SK-N-SH treated with all-trans-retinoic acid at 6 μM for 48 hours (cell line): ENCODE data around the gene INTS14.
"Not testable (repeated sequence)": the region's sequence is repeated elsewhere in the genome, so short reads cannot be mapped to it uniquely, and the experiment has no call there.

Experiments
- ATAC-seq: fragments of 200-7000 bp; cut with Tn5 transposase; 3 replicates; pipeline ENCODE4 v1.9.1; 2020; ENCODE audit warnings: mild to moderate bottlenecking, moderate library complexity
- ARNTL ChIP-seq: fragments of 450-650 bp; formaldehyde crosslinking; IDR thresholded peaks from 2 replicates; pipeline ENCODE4 v1.5.0; 2020; ENCODE audit warnings: low read depth, mild to moderate bottlenecking, moderate library complexity, borderline replicate concordance
- BACH2 ChIP-seq: fragments of 250-450 bp; sonication (Bioruptor Pico); IDR thresholded peaks from 2 replicates; pipeline ENCODE4 v1.9.0; 2021; ENCODE audit warnings: mild to moderate bottlenecking, borderline replicate concordance
- CSDC2 ChIP-seq: fragments of 250-450 bp; sonication (Bioruptor Pico); IDR thresholded peaks from 2 replicates; pipeline ENCODE4 v1.5.0; 2020; ENCODE audit warnings: mild to moderate bottlenecking, moderate library complexity
- ESRRG ChIP-seq: fragments of 250-450 bp; sonication (Bioruptor Pico); IDR thresholded peaks from 2 replicates; pipeline ENCODE4 v1.6.1; 2021; ENCODE audit warnings: mild to moderate bottlenecking
- GLIS3 ChIP-seq: fragments of 250-450 bp; sonication (Bioruptor Pico); IDR thresholded peaks from 2 replicates; pipeline ENCODE4 v1.5.0; 2020; ENCODE audit warnings: mild to moderate bottlenecking, moderate library complexity
- ISL1 ChIP-seq: fragments of 250-450 bp; sonication (Bioruptor Pico); IDR thresholded peaks from 2 replicates; pipeline ENCODE4 v2.1.2; 2022; ENCODE audit warnings: mild to moderate bottlenecking, moderate library complexity
- OSR1 ChIP-seq: fragments of 250-450 bp; sonication (Bioruptor Pico); IDR thresholded peaks from 2 replicates; pipeline ENCODE4 v1.8.0; 2022; ENCODE audit warnings: moderate library complexity, mild to moderate bottlenecking, inconsistent platforms
- PPARA ChIP-seq: fragments of 250-450 bp; sonication (Bioruptor Pico); IDR thresholded peaks from 2 replicates; pipeline ENCODE4 v1.5.0; 2020; ENCODE audit warnings: mild to moderate bottlenecking, borderline replicate concordance
- RARB ChIP-seq: fragments of 250-450 bp; sonication (Bioruptor Pico); IDR thresholded peaks from 2 replicates; pipeline ENCODE4 v1.8.0; 2021; ENCODE audit warnings: mild to moderate bottlenecking, moderate library complexity
- SNAI2 ChIP-seq: fragments of 250-450 bp; sonication (Bioruptor Pico); IDR thresholded peaks from 2 replicates; pipeline ENCODE4 v1.5.0; 2020; ENCODE audit warnings: mild to moderate bottlenecking, moderate library complexity
- TCF4 ChIP-seq: fragments of 250-450 bp; sonication (Bioruptor Pico); IDR thresholded peaks from 2 replicates; pipeline ENCODE4 v1.8.0; 2021; ENCODE audit warnings: mild to moderate bottlenecking, moderate library complexity, borderline replicate concordance
- TOX ChIP-seq: fragments of 250-450 bp; sonication (Bioruptor Pico); IDR thresholded peaks from 2 replicates; pipeline ENCODE4 v1.8.0; 2021; ENCODE audit warnings: mild to moderate bottlenecking, moderate library complexity, borderline replicate concordance
- ZC3H10 ChIP-seq: fragments of 250-450 bp; sonication (Bioruptor Pico); IDR thresholded peaks from 2 replicates; pipeline ENCODE4 v1.5.1; 2021; ENCODE audit warnings: mild to moderate bottlenecking, moderate library complexity
- ZFP3 ChIP-seq: fragments of 250-450 bp; sonication (Bioruptor Pico); IDR thresholded peaks from 2 replicates; pipeline ENCODE4 v1.5.0; 2020; ENCODE audit warnings: mild to moderate bottlenecking, moderate library complexity
- ZFP30 ChIP-seq: fragments of 450-650 bp; formaldehyde crosslinking; IDR thresholded peaks from 2 replicates; pipeline ENCODE4 v1.5.0; 2022; ENCODE audit warnings: mild to moderate bottlenecking, moderate library complexity
- ZNF565 ChIP-seq: fragments of 450-650 bp; formaldehyde crosslinking; conservative IDR thresholded peaks from 2 replicates; pipeline ENCODE4 v1.5.0; 2020; ENCODE audit warnings: low read depth, mild to moderate bottlenecking, moderate library complexity
- ZNF70 ChIP-seq: fragments of 450-650 bp; formaldehyde crosslinking; IDR thresholded peaks from 2 replicates; pipeline ENCODE4 v1.5.0; 2020; ENCODE audit warnings: mild to moderate bottlenecking, moderate library complexity
- ZNF8 ChIP-seq: fragments of 450-650 bp; formaldehyde crosslinking; IDR thresholded peaks from 2 replicates; pipeline ENCODE4 v1.5.0; 2020; ENCODE audit warnings: mild to moderate bottlenecking, moderate library complexity
- TF ChIP-seq, protein P1 (sequence below): fragments of 250-450 bp; sonication (Bioruptor Pico); IDR thresholded peaks from 2 replicates; pipeline ENCODE4 v1.8.0; 2021; ENCODE audit warnings: low read depth, mild to moderate bottlenecking, moderate library complexity, borderline replicate concordance
- TF ChIP-seq, protein P2 (sequence below): fragments of 250-450 bp; sonication (Bioruptor Pico); IDR thresholded peaks from 2 replicates; pipeline ENCODE4 v1.5.1; 2021; ENCODE audit warnings: mild to moderate bottlenecking, moderate library complexity
- TF ChIP-seq, protein P3 (sequence below): fragments of 250-450 bp; sonication (Bioruptor Pico); IDR thresholded peaks from 2 replicates; pipeline ENCODE4 v1.5.0; 2020; ENCODE audit warnings: mild to moderate bottlenecking, moderate library complexity
- TF ChIP-seq, protein P4 (sequence below): fragments of 250-450 bp; sonication (Bioruptor Pico); IDR thresholded peaks from 2 replicates; pipeline ENCODE4 v1.5.1; 2020; ENCODE audit warnings: low read depth, mild to moderate bottlenecking, moderate library complexity
- TF ChIP-seq, protein P5 (sequence below): fragments of 250-450 bp; sonication (Bioruptor Pico); IDR thresholded peaks from 2 replicates; pipeline ENCODE4 v1.8.0; 2020; ENCODE audit warnings: mild to moderate bottlenecking, moderate library complexity, borderline replicate concordance

Gene INTS14

DNA sequence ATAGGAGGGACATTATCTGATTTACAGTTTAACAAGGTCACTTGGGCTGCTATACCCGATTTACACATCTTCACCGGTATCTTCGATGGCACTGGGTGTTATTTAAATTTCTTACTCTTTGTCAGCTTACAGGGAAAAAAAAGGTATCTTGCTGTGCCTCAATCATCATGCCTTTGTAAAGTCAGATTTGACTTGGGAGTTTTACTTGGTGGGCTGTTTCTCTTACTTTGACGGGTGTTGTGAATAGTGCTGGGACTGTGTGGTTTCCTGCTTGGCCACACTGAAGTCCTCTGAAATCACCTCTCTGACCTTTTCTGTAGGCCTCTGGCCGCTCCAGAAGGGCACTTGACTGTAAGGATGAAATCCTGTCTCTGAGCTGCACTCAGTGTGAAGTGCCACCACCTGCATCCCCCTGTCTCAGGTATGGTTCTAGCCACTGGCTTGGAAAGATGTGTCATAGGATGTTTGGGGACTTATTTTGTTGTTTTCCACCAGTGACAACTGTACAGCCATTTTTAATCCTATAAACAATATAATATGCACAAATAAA is 7.7 kb upstream of the INTS14 start:
- TF ChIP-seq CSDC2 (no peak), SNAI2 (no peak), ZNF565 (CRISPR knock-in tag) (no peak), BACH2 (CRISPR knock-in tag) (no peak), ZFP30 (no peak), ARNTL (CRISPR knock-in tag) (no peak), ZFP3 (no peak), TCF4 (CRISPR knock-in tag) (no peak)
- TF ChIP-seq, protein P1, sequence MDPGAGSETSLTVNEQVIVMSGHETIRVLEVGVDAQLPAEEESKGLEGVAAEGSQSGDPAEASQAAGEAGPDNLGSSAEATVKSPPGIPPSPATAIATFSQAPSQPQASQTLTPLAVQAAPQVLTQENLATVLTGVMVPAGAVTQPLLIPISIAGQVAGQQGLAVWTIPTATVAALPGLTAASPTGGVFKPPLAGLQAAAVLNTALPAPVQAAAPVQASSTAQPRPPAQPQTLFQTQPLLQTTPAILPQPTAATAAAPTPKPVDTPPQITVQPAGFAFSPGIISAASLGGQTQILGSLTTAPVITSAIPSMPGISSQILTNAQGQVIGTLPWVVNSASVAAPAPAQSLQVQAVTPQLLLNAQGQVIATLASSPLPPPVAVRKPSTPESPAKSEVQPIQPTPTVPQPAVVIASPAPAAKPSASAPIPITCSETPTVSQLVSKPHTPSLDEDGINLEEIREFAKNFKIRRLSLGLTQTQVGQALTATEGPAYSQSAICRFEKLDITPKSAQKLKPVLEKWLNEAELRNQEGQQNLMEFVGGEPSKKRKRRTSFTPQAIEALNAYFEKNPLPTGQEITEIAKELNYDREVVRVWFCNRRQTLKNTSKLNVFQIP (CRISPR knock-in tag) = no peak
- TF ChIP-seq, protein P2, sequence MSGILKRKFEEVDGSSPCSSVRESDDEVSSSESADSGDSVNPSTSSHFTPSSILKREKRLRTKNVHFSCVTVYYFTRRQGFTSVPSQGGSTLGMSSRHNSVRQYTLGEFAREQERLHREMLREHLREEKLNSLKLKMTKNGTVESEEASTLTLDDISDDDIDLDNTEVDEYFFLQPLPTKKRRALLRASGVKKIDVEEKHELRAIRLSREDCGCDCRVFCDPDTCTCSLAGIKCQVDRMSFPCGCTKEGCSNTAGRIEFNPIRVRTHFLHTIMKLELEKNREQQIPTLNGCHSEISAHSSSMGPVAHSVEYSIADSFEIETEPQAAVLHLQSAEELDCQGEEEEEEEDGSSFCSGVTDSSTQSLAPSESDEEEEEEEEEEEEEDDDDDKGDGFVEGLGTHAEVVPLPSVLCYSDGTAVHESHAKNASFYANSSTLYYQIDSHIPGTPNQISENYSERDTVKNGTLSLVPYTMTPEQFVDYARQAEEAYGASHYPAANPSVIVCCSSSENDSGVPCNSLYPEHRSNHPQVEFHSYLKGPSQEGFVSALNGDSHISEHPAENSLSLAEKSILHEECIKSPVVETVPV = no peak
- TF ChIP-seq, protein P3, sequence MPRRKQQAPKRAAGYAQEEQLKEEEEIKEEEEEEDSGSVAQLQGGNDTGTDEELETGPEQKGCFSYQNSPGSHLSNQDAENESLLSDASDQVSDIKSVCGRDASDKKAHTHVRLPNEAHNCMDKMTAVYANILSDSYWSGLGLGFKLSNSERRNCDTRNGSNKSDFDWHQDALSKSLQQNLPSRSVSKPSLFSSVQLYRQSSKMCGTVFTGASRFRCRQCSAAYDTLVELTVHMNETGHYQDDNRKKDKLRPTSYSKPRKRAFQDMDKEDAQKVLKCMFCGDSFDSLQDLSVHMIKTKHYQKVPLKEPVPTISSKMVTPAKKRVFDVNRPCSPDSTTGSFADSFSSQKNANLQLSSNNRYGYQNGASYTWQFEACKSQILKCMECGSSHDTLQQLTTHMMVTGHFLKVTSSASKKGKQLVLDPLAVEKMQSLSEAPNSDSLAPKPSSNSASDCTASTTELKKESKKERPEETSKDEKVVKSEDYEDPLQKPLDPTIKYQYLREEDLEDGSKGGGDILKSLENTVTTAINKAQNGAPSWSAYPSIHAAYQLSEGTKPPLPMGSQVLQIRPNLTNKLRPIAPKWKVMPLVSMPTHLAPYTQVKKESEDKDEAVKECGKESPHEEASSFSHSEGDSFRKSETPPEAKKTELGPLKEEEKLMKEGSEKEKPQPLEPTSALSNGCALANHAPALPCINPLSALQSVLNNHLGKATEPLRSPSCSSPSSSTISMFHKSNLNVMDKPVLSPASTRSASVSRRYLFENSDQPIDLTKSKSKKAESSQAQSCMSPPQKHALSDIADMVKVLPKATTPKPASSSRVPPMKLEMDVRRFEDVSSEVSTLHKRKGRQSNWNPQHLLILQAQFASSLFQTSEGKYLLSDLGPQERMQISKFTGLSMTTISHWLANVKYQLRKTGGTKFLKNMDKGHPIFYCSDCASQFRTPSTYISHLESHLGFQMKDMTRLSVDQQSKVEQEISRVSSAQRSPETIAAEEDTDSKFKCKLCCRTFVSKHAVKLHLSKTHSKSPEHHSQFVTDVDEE (CRISPR knock-in tag) = no peak
- TF ChIP-seq, protein P4, sequence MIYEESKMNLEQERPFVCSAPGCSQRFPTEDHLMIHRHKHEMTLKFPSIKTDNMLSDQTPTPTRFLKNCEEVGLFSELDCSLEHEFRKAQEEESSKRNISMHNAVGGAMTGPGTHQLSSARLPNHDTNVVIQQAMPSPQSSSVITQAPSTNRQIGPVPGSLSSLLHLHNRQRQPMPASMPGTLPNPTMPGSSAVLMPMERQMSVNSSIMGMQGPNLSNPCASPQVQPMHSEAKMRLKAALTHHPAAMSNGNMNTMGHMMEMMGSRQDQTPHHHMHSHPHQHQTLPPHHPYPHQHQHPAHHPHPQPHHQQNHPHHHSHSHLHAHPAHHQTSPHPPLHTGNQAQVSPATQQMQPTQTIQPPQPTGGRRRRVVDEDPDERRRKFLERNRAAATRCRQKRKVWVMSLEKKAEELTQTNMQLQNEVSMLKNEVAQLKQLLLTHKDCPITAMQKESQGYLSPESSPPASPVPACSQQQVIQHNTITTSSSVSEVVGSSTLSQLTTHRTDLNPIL = no peak
- ATAC-seq = no peak

DNA sequence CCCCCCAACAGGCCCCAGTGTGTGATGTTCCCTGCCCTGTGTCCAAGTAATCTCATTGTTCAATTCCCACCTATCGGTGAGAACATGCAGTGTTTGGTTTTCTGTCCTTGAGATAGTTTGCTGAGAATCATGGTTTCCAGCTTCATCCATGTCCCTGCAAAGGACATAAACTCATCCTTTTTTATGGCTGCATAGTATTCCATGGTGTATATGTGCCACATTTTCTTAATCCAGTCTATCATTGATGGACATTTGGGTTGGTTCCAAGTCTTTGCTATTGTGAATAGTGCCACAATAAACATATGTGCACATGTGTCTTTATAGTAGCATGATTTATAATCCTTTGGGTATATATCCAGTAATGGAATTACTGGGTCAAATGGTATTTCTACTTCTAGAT is 5.0 kb upstream of the INTS14 start:
- ATAC-seq = not testable (repeated sequence)

DNA sequence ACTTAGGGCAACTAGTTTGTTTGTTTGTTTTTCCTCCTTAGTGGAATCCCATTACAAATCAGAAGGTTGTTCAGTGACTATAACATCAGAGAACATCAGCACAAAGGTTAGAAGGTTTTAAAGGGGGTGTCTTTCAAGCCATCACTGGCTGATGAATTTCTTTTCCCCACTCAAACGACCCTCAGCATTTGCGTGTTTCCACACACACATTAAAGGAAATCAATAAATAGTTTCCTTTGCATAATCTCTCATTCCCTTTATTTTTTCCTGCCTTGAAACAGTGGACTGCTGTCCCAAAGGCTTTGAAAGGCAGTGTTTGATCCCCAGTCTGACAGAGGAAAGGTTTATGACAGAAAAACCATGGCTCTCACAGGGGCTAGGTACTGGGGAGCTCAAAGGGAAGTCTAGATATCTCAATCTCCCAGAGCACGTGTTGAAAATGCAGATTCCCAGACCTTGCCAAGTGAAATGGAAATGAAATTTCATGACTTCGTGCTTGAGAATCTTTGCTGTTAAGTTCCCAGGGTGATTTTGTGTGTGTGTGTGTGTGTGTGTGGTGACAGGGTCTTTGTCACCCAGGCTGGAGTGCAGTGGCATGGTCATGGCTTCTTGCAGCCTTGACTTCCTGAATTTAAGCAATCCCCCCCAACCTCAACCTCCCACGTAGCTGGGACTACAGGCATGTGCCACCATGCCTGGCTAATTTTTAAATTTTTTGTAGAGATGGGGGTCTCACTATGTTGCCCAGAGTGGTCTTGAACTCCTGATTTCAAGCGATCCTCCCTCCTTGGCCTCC is 2.2 kb upstream of the INTS14 start:
- ATAC-seq = no peak
- TF ChIP-seq PPARA (CRISPR knock-in tag) (no peak), ZC3H10 (CRISPR knock-in tag) (no peak), ESRRG (CRISPR knock-in tag) (no peak), ISL1 (CRISPR knock-in tag) (no peak), SNAI2 (no peak), RARB (CRISPR knock-in tag) (no peak), ZNF8 (CRISPR knock-in tag) (no peak), GLIS3 (CRISPR knock-in tag) (no peak), TOX (CRISPR knock-in tag) (no peak), OSR1 (no peak), ZFP30 (no peak), ZNF70 (no peak), ARNTL (CRISPR knock-in tag) (no peak), CSDC2 (no peak)
- TF ChIP-seq, protein P5, sequence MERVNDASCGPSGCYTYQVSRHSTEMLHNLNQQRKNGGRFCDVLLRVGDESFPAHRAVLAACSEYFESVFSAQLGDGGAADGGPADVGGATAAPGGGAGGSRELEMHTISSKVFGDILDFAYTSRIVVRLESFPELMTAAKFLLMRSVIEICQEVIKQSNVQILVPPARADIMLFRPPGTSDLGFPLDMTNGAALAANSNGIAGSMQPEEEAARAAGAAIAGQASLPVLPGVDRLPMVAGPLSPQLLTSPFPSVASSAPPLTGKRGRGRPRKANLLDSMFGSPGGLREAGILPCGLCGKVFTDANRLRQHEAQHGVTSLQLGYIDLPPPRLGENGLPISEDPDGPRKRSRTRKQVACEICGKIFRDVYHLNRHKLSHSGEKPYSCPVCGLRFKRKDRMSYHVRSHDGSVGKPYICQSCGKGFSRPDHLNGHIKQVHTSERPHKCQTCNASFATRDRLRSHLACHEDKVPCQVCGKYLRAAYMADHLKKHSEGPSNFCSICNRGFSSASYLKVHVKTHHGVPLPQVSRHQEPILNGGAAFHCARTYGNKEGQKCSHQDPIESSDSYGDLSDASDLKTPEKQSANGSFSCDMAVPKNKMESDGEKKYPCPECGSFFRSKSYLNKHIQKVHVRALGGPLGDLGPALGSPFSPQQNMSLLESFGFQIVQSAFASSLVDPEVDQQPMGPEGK (CRISPR knock-in tag) = no peak
- TF ChIP-seq, protein P2 = no peak
- TF ChIP-seq, protein P1 (CRISPR knock-in tag) = no peak
